Stimulated activated CD4-positive, alpha-beta T cell treated with anti-CD3 and anti-CD28 coated beads, Interleukin-2, amount 100 ng/mL, for 48 hours (primary cell): ENCODE measurements around the gene SPANXN5.
"Not testable (repeated sequence)": the region's sequence is repeated elsewhere in the genome, so short reads cannot be mapped to it uniquely, and the experiment has no call there.

Experiments used
- DNase-seq, 2 donors: peaks; one replicate each; pipeline ENCODE4 v3.0.0-alpha.2; 2020

Gene SPANXN5

GRCh38 chrX:52797327-52797726 is at the start of gene SPANXN5:
Gene SPANXN5 (minus strand): TSS chrX:52797427. CDS start chrX:52797348, 79 bp downstream.
- DNase-seq: not testable (repeated sequence)

- not testable (repeated sequence) for DNase-seq
Measured at GRCh38 chrX:52843619-52844018, 46.4 kb upstream of the SPANXN5 start.

- DNase-seq: no peak
Measured at GRCh38 chrX:52839137-52839536, 41.9 kb upstream of the SPANXN5 start.

- DNase-seq: no peak
Measured at GRCh38 chrX:52830551-52830950, 33.3 kb upstream of the SPANXN5 start.

- no peak for DNase-seq
Measured at GRCh38 chrX:52824608-52825007, 27.4 kb upstream of the SPANXN5 start.

GRCh38 chrX:52821079-52821760 is 24.0 kb upstream of the SPANXN5 start:
- DNase-seq: no peak

- no peak for DNase-seq
Measured at GRCh38 chrX:52819788-52820187, 22.6 kb upstream of the SPANXN5 start.

GRCh38 chrX:52811065-52811625 is 13.9 kb upstream of the SPANXN5 start, which contains the start of gene XAGE5:
Gene XAGE5 (plus strand): TSS chrX:52811287. CDS start chrX:52812567, 1,280 bp downstream.
- DNase-seq: no peak

- not testable (repeated sequence) for DNase-seq
Measured at GRCh38 chrX:52804876-52805275, 7.6 kb upstream of the SPANXN5 start.

GRCh38 chrX:52773504-52773903 is 23.7 kb downstream of the SPANXN5 start:
- not testable (repeated sequence) for DNase-seq

GRCh38 chrX:52765983-52766382 is 31.2 kb downstream of the SPANXN5 start:
- not testable (repeated sequence) for DNase-seq

GRCh38 chrX:52750952-52751351 is 46.3 kb downstream of the SPANXN5 start, which contains the start of gene SSX2B:
Gene SSX2B (plus strand): TSS chrX:52751252. CDS start chrX:52752681, 1,429 bp downstream.
- not testable (repeated sequence) for DNase-seq
